ENCODE measurements around the gene AADACL2. TPM values are rescaled to one million over a fixed set of nuclear protein-coding genes. Genes with fewer than 3 reads are reported as not detected.
"Not testable (repeated sequence)": the region's sequence is repeated elsewhere in the genome, so short reads cannot be mapped to it uniquely, and the experiment has no call there.

The AADACL2 gene
- total RNA-seq, 2 donors from 2014 or later: not detected

GRCh38 chr3:151777880-151778279 is 44.2 kb downstream of the AADACL2 start:
- 82 to 86% methylated on average over 2 of the region's 2 CpGs for WGBS, 2 donors
- TF ChIP-seq POLR2A (IDR thresholded peaks at IDR 0.05) (no peak), CTCF (IDR thresholded peaks at IDR 0.05) (no peak)
- Histone ChIP-seq H3K4me3 (no peak overlapping the region), H3K4me1 (peaks cover 30% of the 10 kb centered on the region), H3K27me3 (no peaks in the 10 kb centered on the region), H3K9me3 (no peaks in the 10 kb centered on the region), H3K27ac (no peak overlapping the region), H3K36me3 (replicated peaks in 1 of 2; ENCODE audit: insufficient read depth in 1 of 2, low read depth in 2 of 2) (no peaks in the 10 kb centered on the region)
- DNase-seq (no peak), ATAC-seq (no peak)
- intact Hi-C loops (cut with DNase I): no loop called here

GRCh38 chr3:151787626-151788025 is 53.9 kb downstream of the AADACL2 start:
- ATAC-seq (no peak), DNase-seq (no peak)
- intact Hi-C loops (cut with DNase I): no loop called here
- no peak overlapping the region for H3K4me3 ChIP-seq
- no peak overlapping the region for H3K27ac ChIP-seq
- TF ChIP-seq POLR2A (IDR thresholded peaks at IDR 0.05) (no peak), CTCF (IDR thresholded peaks at IDR 0.05) (no peak)
- no peaks in the 10 kb centered on the region for H3K36me3 ChIP-seq (replicated peaks in 1 of 2; ENCODE audit: insufficient read depth in 1 of 2, low read depth in 2 of 2)
- H3K27me3 ChIP-seq: no peaks in the 10 kb centered on the region
- H3K4me1 ChIP-seq: peaks cover 25% of the 10 kb centered on the region
- H3K9me3 ChIP-seq: no peaks in the 10 kb centered on the region

DNA sequence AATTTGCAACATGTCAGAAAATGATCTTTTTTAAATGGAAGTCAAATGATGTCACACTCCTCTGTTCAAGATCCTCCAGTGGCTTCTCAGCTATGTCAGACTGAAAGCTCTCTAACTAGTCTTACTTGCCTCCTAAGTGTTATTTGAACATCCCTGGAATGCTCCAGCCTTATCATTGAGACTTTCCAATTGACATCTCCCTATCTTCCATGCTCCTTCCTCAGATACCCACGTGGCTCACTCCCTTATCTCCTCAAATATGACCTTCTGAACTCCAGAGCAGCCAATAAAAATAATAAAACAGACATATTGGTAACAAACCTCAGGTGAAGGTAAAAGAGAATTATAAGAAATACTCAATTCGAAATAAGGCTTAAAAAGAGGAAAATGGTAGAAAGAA is 54.7 kb downstream of the AADACL2 start:
- ATAC-seq: no peak
- H3K4me3 ChIP-seq: no peak overlapping the region
- H3K36me3 ChIP-seq (replicated peaks in 1 of 2; ENCODE audit: insufficient read depth in 1 of 2, low read depth in 2 of 2): no peaks in the 10 kb centered on the region
- WGBS, 2 donors: 47 to 56% methylated on average over 2 of the region's 2 CpGs
- no peak for DNase-seq
- peaks cover 32% of the 10 kb centered on the region for H3K4me1 ChIP-seq
- intact Hi-C loops (cut with DNase I): no loop called here
- TF ChIP-seq POLR2A (IDR thresholded peaks at IDR 0.05) (no peak), CTCF (IDR thresholded peaks at IDR 0.05) (no peak)
- H3K27me3 ChIP-seq: no peaks in the 10 kb centered on the region
- H3K27ac ChIP-seq: no peak overlapping the region
- H3K9me3 ChIP-seq: no peaks in the 10 kb centered on the region

DNA sequence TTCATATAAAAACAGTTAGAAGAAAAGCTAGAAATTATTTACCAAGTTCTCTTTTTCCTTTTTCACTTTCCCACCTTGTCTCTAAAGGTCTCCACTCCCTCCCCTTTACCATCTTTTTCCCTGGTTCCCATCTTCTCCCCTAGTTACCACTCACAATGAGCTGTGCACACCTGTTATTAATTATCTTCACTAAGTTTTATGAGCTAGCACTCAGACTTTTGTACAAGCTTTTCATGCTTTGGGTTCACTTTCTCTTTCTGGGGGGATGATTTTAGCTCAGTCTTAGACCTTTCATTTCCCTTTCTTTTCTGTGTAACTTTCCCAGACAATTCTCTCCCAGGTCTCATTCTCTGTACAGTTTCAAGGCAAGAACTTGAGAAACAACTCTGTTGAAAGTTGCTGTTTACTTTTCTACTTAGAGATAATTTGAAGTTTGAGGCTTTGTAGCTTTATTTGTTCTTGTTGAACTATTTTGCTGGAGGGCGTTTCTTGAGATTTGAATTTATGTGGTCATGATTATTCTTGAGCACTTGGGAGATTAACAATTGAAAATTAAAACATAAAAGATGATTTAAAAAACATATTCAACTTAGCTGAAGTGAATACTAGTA is 56.2 kb downstream of the AADACL2 start:
- intact Hi-C loops (cut with DNase I): no loop called here
- no peaks in the 10 kb centered on the region for H3K27me3 ChIP-seq
- no peaks in the 10 kb centered on the region for H3K9me3 ChIP-seq
- ATAC-seq (peak; percentile 71), DNase-seq (no peak)
- no peak for TF ChIP-seq POLR2A (IDR thresholded peaks at IDR 0.05)
- TF ChIP-seq CTCF (IDR thresholded peaks at IDR 0.05): no peak
- H3K4me1 ChIP-seq: peaks cover 46% of the 10 kb centered on the region
- no peak overlapping the region for H3K4me3 ChIP-seq
- no peaks in the 10 kb centered on the region for H3K36me3 ChIP-seq (replicated peaks in 1 of 2; ENCODE audit: insufficient read depth in 1 of 2, low read depth in 2 of 2)
- H3K27ac ChIP-seq: peak overlapping the region in 3 of 4 donors; percentile 61 to 74 (median 65)
- whole genome bisulfite sequencing, 2 donors: 24 to 30% methylated on average over 1 of the region's 1 CpG

- DNase-seq; intact Hi-C loops (cut with DNase I); H3K36me3 ChIP-seq (replicated peaks in 1 of 2; ENCODE audit: insufficient read depth in 1 of 2, low read depth in 2 of 2); ATAC-seq; H3K27me3 ChIP-seq; H3K4me3 ChIP-seq; H3K9me3 ChIP-seq: not testable (repeated sequence)
- Histone ChIP-seq H3K4me1 (peaks cover 46% of the 10 kb centered on the region), H3K27ac (peak overlapping the region in 3 of 4 donors; percentile 61 to 74 (median 65))
- 89 to 91% methylated on average over 2 of the region's 2 CpGs for WGBS, 2 donors
Measured at GRCh38 chr3:151790763-151791162, 57.0 kb downstream of the AADACL2 start.

All from body of pancreas (tissue), 4 donors.